Lower leg skin (tissue), 4 donors: ENCODE results near the gene AMOTL2. TPM values are rescaled to one million over a fixed set of nuclear protein-coding genes. Genes with fewer than 3 reads are reported as not detected.

Experiments used
- DNase-seq, 2 donors: peaks; one replicate each; pipeline ENCODE4 v3.0.0-alpha.2; 2019; ENCODE audit warnings: low spot score in 2 of 2
- H3K4me3 ChIP-seq: fragments of 200-600 bp; sonication (generic); 2 replicates; pipeline ENCODE4 v1.5.1; 2017; ENCODE audit warnings: mild to moderate bottlenecking, low read depth; ENCODE audit not compliant: poor library complexity, severe bottlenecking
- POLR2A ChIP-seq, 2 donors: fragments of 450-650 bp; IDR thresholded peaks; one replicate each; pipeline ENCODE4 v1.6.1; 2016 to 2017; ENCODE audit warnings: antibody characterized with exemption in 2 of 2, mild to moderate bottlenecking in 1 of 2, moderate library complexity in 1 of 2
- WGBS, 2 donors: methylation state at CpG; one replicate each; pipeline ENCODE4 v1.1.5; 2018; 5-methylcytosine and 5-hydroxymethylcytosine counted together
- intact Hi-C: fragments of 100-400 bp; cut with DNase I; formaldehyde crosslinking; loops from one replicate; pipeline ENCODE4 v1.15.0; 2023; ENCODE audit warnings: low total_unique reads
- total RNA-seq, 4 donors: library from RNA; depleted of rRNA; stranded (reverse); fragments of >200 nt; gene quantifications; one replicate each; pipeline ENCODE4 v1.1.0, GENCODE V29; 2016
- TF ChIP-seq, protein P1 (sequence below), 3 donors: fragments of 450-650 bp; IDR thresholded peaks; one replicate each; pipeline ENCODE4 v1.5.1; 2016; ENCODE audit warnings: antibody characterized with exemption in 3 of 3, mild to moderate bottlenecking in 3 of 3, moderate library complexity in 2 of 3

The AMOTL2 gene
- total RNA-seq, 4 donors from 2014 or later, result 97.1 to 151 (median 120) TPM

DNA sequence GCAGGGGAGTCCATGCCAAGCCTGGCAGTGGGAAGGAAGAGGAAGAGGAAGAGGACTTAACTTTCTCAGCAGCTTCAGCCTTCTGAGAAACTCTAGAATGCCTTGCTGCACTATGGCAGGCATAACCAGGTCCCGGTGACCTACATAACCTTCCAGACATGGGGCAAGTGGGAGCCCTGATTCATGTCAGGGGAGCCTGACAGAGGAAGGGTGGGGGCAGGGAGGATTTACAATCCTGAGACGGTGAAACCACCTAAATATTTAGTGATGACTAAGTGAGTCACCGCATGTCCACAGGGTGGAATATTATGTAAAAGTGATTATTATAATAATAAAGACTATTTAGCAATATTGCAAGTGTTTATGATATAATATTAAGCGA lies 46.7 kb downstream of the AMOTL2 start:
- H3K4me3 ChIP-seq, result no peak overlapping the region
- DNase-seq, result peak in 1 of 2 donors; percentile 84
- WGBS, 2 donors, result 22 to 39% methylated on average over 4 of the region's 4 CpGs
- TF ChIP-seq, protein P1, sequence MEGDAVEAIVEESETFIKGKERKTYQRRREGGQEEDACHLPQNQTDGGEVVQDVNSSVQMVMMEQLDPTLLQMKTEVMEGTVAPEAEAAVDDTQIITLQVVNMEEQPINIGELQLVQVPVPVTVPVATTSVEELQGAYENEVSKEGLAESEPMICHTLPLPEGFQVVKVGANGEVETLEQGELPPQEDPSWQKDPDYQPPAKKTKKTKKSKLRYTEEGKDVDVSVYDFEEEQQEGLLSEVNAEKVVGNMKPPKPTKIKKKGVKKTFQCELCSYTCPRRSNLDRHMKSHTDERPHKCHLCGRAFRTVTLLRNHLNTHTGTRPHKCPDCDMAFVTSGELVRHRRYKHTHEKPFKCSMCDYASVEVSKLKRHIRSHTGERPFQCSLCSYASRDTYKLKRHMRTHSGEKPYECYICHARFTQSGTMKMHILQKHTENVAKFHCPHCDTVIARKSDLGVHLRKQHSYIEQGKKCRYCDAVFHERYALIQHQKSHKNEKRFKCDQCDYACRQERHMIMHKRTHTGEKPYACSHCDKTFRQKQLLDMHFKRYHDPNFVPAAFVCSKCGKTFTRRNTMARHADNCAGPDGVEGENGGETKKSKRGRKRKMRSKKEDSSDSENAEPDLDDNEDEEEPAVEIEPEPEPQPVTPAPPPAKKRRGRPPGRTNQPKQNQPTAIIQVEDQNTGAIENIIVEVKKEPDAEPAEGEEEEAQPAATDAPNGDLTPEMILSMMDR (IDR thresholded peaks at IDR 0.05), result no peak
- no peak for TF ChIP-seq POLR2A (IDR thresholded peaks at IDR 0.05)
- intact Hi-C loops, result no loop called here

DNA sequence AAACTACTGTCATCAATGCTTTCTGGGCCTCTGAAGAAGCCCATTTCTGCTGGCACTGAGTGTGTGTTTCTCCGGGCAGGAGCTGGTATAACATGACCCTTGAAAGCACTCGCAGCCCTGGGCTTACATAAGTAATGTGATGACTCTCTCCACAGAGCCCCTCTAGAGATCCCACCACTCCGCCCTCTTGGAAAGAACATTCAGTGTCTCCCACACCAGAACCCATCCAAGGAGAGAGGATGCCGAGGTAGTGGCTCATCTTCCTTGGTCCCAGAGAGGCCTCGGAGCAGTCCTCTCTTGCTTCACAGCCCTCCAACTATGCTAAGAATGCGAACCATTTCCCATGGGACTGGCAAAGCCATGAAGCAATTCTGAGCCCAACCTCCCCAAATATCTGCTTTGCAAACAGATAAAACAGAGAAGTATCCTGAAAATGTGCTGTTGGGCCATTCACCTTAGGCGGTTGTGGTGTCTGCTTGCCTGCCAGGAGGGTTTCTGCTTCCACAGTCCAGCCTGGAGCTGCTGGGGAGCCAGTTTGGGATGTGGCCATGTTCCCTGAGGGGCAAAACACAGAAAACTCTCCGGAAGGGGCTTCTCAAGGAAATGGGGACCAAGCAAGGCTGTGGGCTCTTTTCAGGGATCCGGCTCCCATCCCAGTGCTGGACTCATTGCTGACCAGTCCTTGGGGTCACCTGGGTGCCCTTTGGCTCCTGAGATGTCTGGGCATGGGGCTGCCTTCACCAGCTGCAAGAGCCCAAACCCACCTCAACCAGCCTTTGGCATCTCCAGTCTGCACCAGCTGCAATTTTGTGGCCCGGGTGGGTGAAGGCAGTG lies 47.3 kb downstream of the AMOTL2 start:
- TF ChIP-seq, protein P1 (IDR thresholded peaks at IDR 0.05), result no peak
- TF ChIP-seq POLR2A (IDR thresholded peaks at IDR 0.05), result no peak
- peak; percentile 72 to 92 for DNase-seq
- 32 to 58% methylated on average over 10 of the region's 10 CpGs for WGBS, 2 donors
- H3K4me3 ChIP-seq, result no peak overlapping the region
- intact Hi-C loops, result no loop called here

DNA sequence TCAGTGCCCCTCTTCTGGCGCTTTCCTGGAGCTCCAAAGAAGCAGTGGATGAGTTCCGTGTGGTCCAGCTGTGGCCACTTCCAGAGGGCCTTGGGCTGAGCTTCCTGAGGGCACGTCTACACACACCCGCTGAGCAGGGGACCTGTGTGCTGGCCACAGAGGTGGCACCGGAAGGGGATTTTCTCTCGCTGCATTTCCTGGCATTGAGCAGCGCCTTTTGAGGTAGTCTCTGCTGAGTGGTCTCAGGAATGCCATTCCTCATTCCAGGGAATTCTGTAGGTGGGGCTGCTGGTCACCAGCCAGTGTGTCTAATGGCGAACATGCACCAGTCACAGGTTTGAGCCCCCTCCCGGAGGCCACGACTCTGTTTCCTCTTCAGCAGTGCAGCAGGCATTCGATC lies 48.1 kb downstream of the AMOTL2 start:
- TF ChIP-seq POLR2A (IDR thresholded peaks at IDR 0.05), result no peak
- TF ChIP-seq, protein P1 (IDR thresholded peaks at IDR 0.05), result no peak
- H3K4me3 ChIP-seq, result no peak overlapping the region
- intact Hi-C loops, result no loop called here
- 53 to 71% methylated on average over 11 of the region's 11 CpGs for WGBS, 2 donors
- peak in 1 of 2 donors; percentile 78 for DNase-seq

DNA sequence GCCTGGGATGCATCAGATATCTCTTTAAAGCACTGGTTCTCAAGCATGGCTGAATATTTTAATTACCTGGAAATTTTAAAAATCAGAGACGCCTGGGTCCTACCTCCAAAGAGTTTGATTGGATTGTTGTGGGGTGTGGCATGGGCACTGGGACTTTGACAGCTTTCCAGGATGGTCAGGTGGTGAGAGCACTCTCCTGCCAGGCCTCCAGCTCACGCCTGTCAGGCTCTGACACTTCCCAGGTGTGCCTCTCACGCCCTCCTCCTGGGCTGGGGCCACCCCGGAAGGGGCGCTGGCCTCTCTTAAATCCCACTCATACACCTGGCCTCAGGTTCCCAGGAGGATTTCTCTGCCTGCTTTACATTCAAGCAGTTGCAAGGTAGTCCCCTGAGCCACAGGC lies 48.5 kb downstream of the AMOTL2 start:
- DNase-seq, result peak in 1 of 2 donors; percentile 83
- H3K4me3 ChIP-seq, result no peak overlapping the region
- 33 to 79% methylated on average over 5 of the region's 5 CpGs for WGBS, 2 donors
- intact Hi-C loops, result no loop called here
- TF ChIP-seq POLR2A (IDR thresholded peaks at IDR 0.05), result no peak
- TF ChIP-seq, protein P1 (IDR thresholded peaks at IDR 0.05), result no peak

DNA sequence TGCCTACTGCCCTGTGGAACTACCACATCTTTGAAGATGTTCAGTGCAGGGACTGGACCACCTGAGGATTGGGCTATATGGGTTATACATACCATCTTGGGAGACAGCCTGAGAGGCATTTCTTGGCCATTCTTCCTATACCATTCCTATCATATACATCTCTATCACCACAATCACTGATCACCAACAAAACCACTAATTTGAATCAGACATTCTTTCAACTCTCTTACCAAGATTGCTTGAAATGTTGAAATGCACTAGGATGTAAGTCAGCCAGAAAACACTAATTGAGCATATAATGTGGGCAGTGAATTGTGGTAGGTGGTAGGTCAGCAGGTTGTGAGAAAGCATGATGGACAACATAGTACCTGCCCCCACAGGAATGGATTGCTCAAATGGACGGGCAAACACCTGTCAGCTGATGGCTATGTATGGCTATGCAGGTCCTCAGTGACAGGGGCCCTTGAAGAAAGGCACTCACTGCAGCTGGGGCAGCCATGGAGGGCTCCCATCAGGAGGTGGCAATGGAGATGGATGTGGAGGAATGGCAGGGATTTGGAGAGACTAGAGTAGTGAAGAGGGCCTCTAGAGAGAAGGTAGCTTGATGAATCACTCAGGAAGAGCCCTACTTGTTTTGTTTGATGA lies 49.1 kb downstream of the AMOTL2 start:
- no peak overlapping the region for H3K4me3 ChIP-seq
- intact Hi-C loops, result no loop called here
- 90 to 100% methylated on average over 1 of the region's 1 CpG for WGBS, 2 donors
- TF ChIP-seq, protein P1 (IDR thresholded peaks at IDR 0.05), result no peak
- TF ChIP-seq POLR2A (IDR thresholded peaks at IDR 0.05), result no peak
- DNase-seq, result peak in 1 of 2 donors; percentile 50
